PC-3 (cell line): ENCODE data around the gene EGLN2. TPM values are rescaled to one million over a fixed set of nuclear protein-coding genes. Genes with fewer than 3 reads are reported as not detected.

Experiments
- ATAC-seq: fragments of 200-7000 bp; cut with Tn5 transposase; 2 replicates; pipeline ENCODE4 v1.9.1; 2020; ENCODE audit warnings: mild to moderate bottlenecking, moderate library complexity
- BruUV-seq: library from RNA; stranded (reverse); fragments of 400-500 nt; replicated peaks from 2 replicates; lab custom pipeline; 2021; lab: Mats Ljungman, UMichigan
- CTCF ChIA-PET: fragments of 300-600 bp; sonication (Branson Sonifier 250); formaldehyde crosslinking; loops from one replicate; lab custom pipeline; 2022; ENCODE audit warnings: antibody characterized with exemption; lab: Charles Lee
- POLR2A ChIA-PET: fragments of 300-600 bp; sonication (Branson Sonifier 250); formaldehyde crosslinking; loops from one replicate; lab custom pipeline; 2022; ENCODE audit warnings: antibody characterized with exemption; ENCODE audit not compliant: unreplicated experiment; lab: Charles Lee
- DNase-seq: peaks from one replicate; pipeline ENCODE4 v3.0.0-alpha.2; 2015
- H2AFZ ChIP-seq: fragments of 300-600 bp; sonication (generic); 2 replicates; pipeline ENCODE4 v1.6.0; 2016; ENCODE audit warnings: antibody characterized with exemption, low read length
- H3F3A ChIP-seq: fragments of 300-600 bp; sonication (generic); one replicate; pipeline ENCODE4 v1.6.0; 2017; ENCODE audit warnings: antibody characterized with exemption, low read length, control low read depth, mild to moderate bottlenecking; ENCODE audit not compliant: unreplicated experiment
- H3K27ac ChIP-seq: fragments of 300-600 bp; sonication (generic); 2 replicates; pipeline ENCODE4 v1.5.1; 2016; ENCODE audit warnings: mild to moderate bottlenecking, low read length
- H3K27me3 ChIP-seq: fragments of 300-600 bp; sonication (generic); 2 replicates; pipeline ENCODE4 v1.6.1; 2016; ENCODE audit warnings: low read length, mixed read lengths
- H3K36me3 ChIP-seq: fragments of 300-600 bp; sonication (generic); 2 replicates; pipeline ENCODE4 v1.6.1; 2016; ENCODE audit warnings: low read depth, mixed run types, low read length, mixed read lengths
- H3K4me1 ChIP-seq: fragments of 300-600 bp; sonication (generic); 2 replicates; pipeline ENCODE4 v1.5.1; 2016; ENCODE audit warnings: low read length; ENCODE audit not compliant: insufficient read depth
- H3K4me2 ChIP-seq: fragments of 300-600 bp; sonication (generic); 2 replicates; pipeline ENCODE4 v1.6.0; 2016; ENCODE audit warnings: low read length
- H3K4me3 ChIP-seq: fragments of 300-600 bp; sonication (generic); 2 replicates; pipeline ENCODE4 v1.5.1; 2016; ENCODE audit warnings: mild to moderate bottlenecking, low read length, mixed read lengths
- H3K79me2 ChIP-seq: fragments of 300-600 bp; sonication (generic); 2 replicates; pipeline ENCODE4 v1.6.1; 2017; ENCODE audit warnings: low read length, mixed read lengths
- H3K9ac ChIP-seq: fragments of 300-600 bp; sonication (generic); 2 replicates; pipeline ENCODE4 v1.6.0; 2016; ENCODE audit warnings: mild to moderate bottlenecking, low read length
- H3K9me2 ChIP-seq: fragments of 300-600 bp; sonication (generic); replicated peaks from 2 replicates; pipeline ENCODE4 v1.6.1; 2016; ENCODE audit warnings: mixed run types, low read length, mixed read lengths
- H3K9me3 ChIP-seq: fragments of 300-600 bp; sonication (generic); 2 replicates; pipeline ENCODE4 v1.6.1; 2016; ENCODE audit warnings: low read length, mixed read lengths
- H4K20me1 ChIP-seq: fragments of 300-600 bp; sonication (generic); 2 replicates; pipeline ENCODE4 v1.6.1; 2016; ENCODE audit warnings: low read length, mixed read lengths
- CTCF ChIP-seq: fragments of 300-600 bp; sonication (generic); conservative IDR thresholded peaks from 2 replicates; pipeline ENCODE4 v1.5.1; 2017; ENCODE audit warnings: antibody characterized with exemption, low read depth, mild to moderate bottlenecking, low read length
- EZH2 ChIP-seq: fragments of 300-600 bp; sonication (generic); IDR thresholded peaks from one replicate; pipeline ENCODE4 v1.6.1; 2017; ENCODE audit warnings: antibody characterized with exemption, mild to moderate bottlenecking, low read length; ENCODE audit not compliant: unreplicated experiment
- EZH2phosphoT487 ChIP-seq: fragments of 300-600 bp; sonication (generic); IDR thresholded peaks from 2 replicates; pipeline ENCODE4 v1.6.1; 2018; ENCODE audit warnings: mild to moderate bottlenecking, antibody characterized with exemption, low read length, borderline replicate concordance
- intact Hi-C: fragments of 100-400 bp; cut with micrococcal nuclease; formaldehyde crosslinking; loops from 2 replicates; pipeline ENCODE4 v1.9.0; 2023
- total RNA-seq: library from RNA; depleted of rRNA; stranded (reverse); fragments of >200 nt; gene quantifications from 2 replicates; pipeline ENCODE4 v1.2.3, GENCODE V29; 2014

EGLN2 gene
- total RNA-seq, 1 experiment from 2014 or later: 36.6 TPM

- no peaks in the 10 kb centered on the region for H3F3A ChIP-seq
- no peaks in the 10 kb centered on the region for H3K9me3 ChIP-seq
- no peaks in the 10 kb centered on the region for H3K79me2 ChIP-seq
- no peaks in the 10 kb centered on the region for H4K20me1 ChIP-seq
- H3K4me2 ChIP-seq: no peak overlapping the region
- H3K9ac ChIP-seq: no peak overlapping the region
- no peaks in the 10 kb centered on the region for H3K36me3 ChIP-seq
- no peak overlapping the region for H3K27ac ChIP-seq
- DNase-seq (no peak), ATAC-seq (no peak)
- BruUV-seq: no TSS peak
- no peak overlapping the region for H3K4me3 ChIP-seq
- no peaks in the 10 kb centered on the region for H3K27me3 ChIP-seq
- CTCF ChIA-PET: no interaction called here
- no peak overlapping the region for H2AFZ ChIP-seq
- no peaks in the 10 kb centered on the region for H3K4me1 ChIP-seq
- intact Hi-C loops: no loop called here
- no peaks in the 10 kb centered on the region for H3K9me2 ChIP-seq
- POLR2A ChIA-PET: no interaction called here
- TF ChIP-seq CTCF (no peak), EZH2 (no peak), EZH2phosphoT487 (no peak)
Measured at GRCh38 chr19:40786060-40787037, 12.6 kb upstream of the EGLN2 start.

- ATAC-seq: no peak
- BruUV-seq: no TSS peak
- Histone ChIP-seq H3K4me2 (no peak overlapping the region), H3K9me2 (no peaks in the 10 kb centered on the region), H3K27ac (no peak overlapping the region), H3K27me3 (no peaks in the 10 kb centered on the region), H3K4me1 (no peaks in the 10 kb centered on the region), H4K20me1 (no peaks in the 10 kb centered on the region), H3F3A (no peaks in the 10 kb centered on the region), H3K79me2 (no peaks in the 10 kb centered on the region), H2AFZ (no peak overlapping the region), H3K36me3 (no peaks in the 10 kb centered on the region), H3K9me3 (no peaks in the 10 kb centered on the region), H3K9ac (no peak overlapping the region), H3K4me3 (no peak overlapping the region)
- ChIA-PET POLR2A (no interaction called here), CTCF (no interaction called here)
- no peak for DNase-seq
- no peak for TF ChIP-seq CTCF
- TF ChIP-seq EZH2phosphoT487: no peak
- TF ChIP-seq EZH2: no peak
- intact Hi-C loops: loop anchor here (10.0 kb wide), 1 partner anchor 127 kb away; no protein-coding TSS in a partner anchor
Measured at GRCh38 chr19:40791349-40791748, 7.6 kb upstream of the EGLN2 start.

- CTCF ChIA-PET: no interaction called here
- ATAC-seq: no peak
Measured at GRCh38 chr19:40791996-40792395, 7.0 kb upstream of the EGLN2 start.

More at GRCh38 chr19:40791996-40792395, 7.0 kb upstream of the EGLN2 start:
- H3K79me2 ChIP-seq: no peaks in the 10 kb centered on the region
- no peak overlapping the region for H3K27ac ChIP-seq
- intact Hi-C loops: loop anchor here (10.0 kb wide), 1 partner anchor 127 kb away; no protein-coding TSS in a partner anchor
- H3K4me2 ChIP-seq: no peak overlapping the region
- no peaks in the 10 kb centered on the region for H3K36me3 ChIP-seq
- no TSS peak for BruUV-seq
- H3K27me3 ChIP-seq: no peaks in the 10 kb centered on the region
- no peak overlapping the region for H3K4me3 ChIP-seq
- no peaks in the 10 kb centered on the region for H3K9me3 ChIP-seq
- H2AFZ ChIP-seq: no peak overlapping the region
- no peaks in the 10 kb centered on the region for H3K9me2 ChIP-seq
- TF ChIP-seq EZH2: no peak
- no peak for TF ChIP-seq CTCF
- no peak for TF ChIP-seq EZH2phosphoT487
- no peak overlapping the region for H3K9ac ChIP-seq
- no peak for DNase-seq
- POLR2A ChIA-PET: no interaction called here
- H4K20me1 ChIP-seq: no peaks in the 10 kb centered on the region
- H3K4me1 ChIP-seq: no peaks in the 10 kb centered on the region
- H3F3A ChIP-seq: no peaks in the 10 kb centered on the region
